K562 (cell line): ENCODE results near the gene PDLIM5. TPM values are rescaled to one million over a fixed set of nuclear protein-coding genes. Genes with fewer than 3 reads are reported as not detected.

Experiments used
- CBFB ChIP-seq: sonication (generic); formaldehyde crosslinking; IDR thresholded peaks from 2 replicates; pipeline ENCODE4 v1.4.0; 2020; ENCODE audit warnings: mild to moderate bottlenecking, missing genetic modification reagents
- CHD4 ChIP-seq: fragments of 200-600 bp; sonication (generic); IDR thresholded peaks from 3 replicates; pipeline ENCODE4 v1.6.1; 2012; ENCODE audit warnings: low read depth, mild to moderate bottlenecking, mixed read lengths, low read length, inconsistent platforms; ENCODE audit not compliant: insufficient read depth, insufficient replicate concordance, poor library complexity, severe bottlenecking
- FOSL1 ChIP-seq: fragments of 200-800 bp; sonication (Bioruptor generic); conservative IDR thresholded peaks from 2 replicates; pipeline ENCODE4 v1.6.1; 2016; ENCODE audit warnings: missing genetic modification characterization, missing compliant biosample characterization
- JUN ChIP-seq, 2 experiments: sonication (generic) in 1 of 2; formaldehyde crosslinking in 1 of 2; IDR thresholded peaks; 2 replicates each; pipeline versions ENCODE4 v1.6.1 to v1.8.0; 2012 to 2022; ENCODE audit warnings: borderline replicate concordance in 2 of 2, mild to moderate bottlenecking in 2 of 2, improper control_type of control experiment in 1 of 2, low read depth in 1 of 2, low read length in 1 of 2, missing genetic modification reagents in 1 of 2
- KDM2B ChIP-seq: fragments of 250-450 bp; sonication (Bioruptor Pico); IDR thresholded peaks from 2 replicates; pipeline ENCODE4 v1.8.0; 2021; ENCODE audit warnings: mild to moderate bottlenecking, moderate library complexity
- MCM7 ChIP-seq, 2 experiments: fragments of 450-650 bp; IDR thresholded peaks; 2 replicates each; pipeline ENCODE4 v1.6.1; 2016 to 2018
- RAD21 ChIP-seq, 2 experiments: fragments of 250-450 bp in 1 of 2; fragments of 450-650 bp in 1 of 2; sonication (Bioruptor Pico) in 1 of 2; formaldehyde crosslinking in 1 of 2; IDR thresholded peaks in 1 of 2; conservative IDR thresholded peaks in 1 of 2; 2 replicates each; pipeline versions ENCODE4 v1.4.0 to v1.8.0; 2020 to 2022; ENCODE audit warnings: mild to moderate bottlenecking in 2 of 2, moderate library complexity in 1 of 2
- RHOXF2B ChIP-seq: fragments of 250-450 bp; sonication (Bioruptor Pico); conservative IDR thresholded peaks from 2 replicates; pipeline ENCODE4 v1.5.1; 2021
- SRSF9 ChIP-seq: fragments of 200-400 bp; formaldehyde crosslinking; IDR thresholded peaks from 2 replicates; pipeline ENCODE4 v1.6.1; 2017; ENCODE audit warnings: low read depth, low read length, borderline replicate concordance
- STAG1 ChIP-seq: sonication (generic); formaldehyde crosslinking; IDR thresholded peaks from 2 replicates; pipeline ENCODE4 v1.5.0; 2020; ENCODE audit warnings: missing genetic modification reagents, borderline replicate concordance
- TBL1XR1 ChIP-seq, 2 experiments: IDR thresholded peaks; 2 replicates each; pipeline ENCODE4 v1.6.1; 2012; ENCODE audit warnings: improper control_type of control experiment in 2 of 2, low read length in 2 of 2, mild to moderate bottlenecking in 1 of 2
- TCF3 ChIP-seq: sonication (generic); formaldehyde crosslinking; IDR thresholded peaks from 2 replicates; pipeline ENCODE4 v1.4.0; 2020; ENCODE audit warnings: mild to moderate bottlenecking, missing genetic modification reagents
- ZNF24 ChIP-seq: fragments of 450-650 bp; IDR thresholded peaks from 2 replicates; pipeline ENCODE4 v1.6.1; 2016
- ZNF3 ChIP-seq: fragments of 250-450 bp; sonication (Bioruptor Pico); IDR thresholded peaks from 2 replicates; pipeline ENCODE4 v1.5.0; 2021; ENCODE audit warnings: mild to moderate bottlenecking, moderate library complexity
- ZNF77 ChIP-seq: fragments of 250-450 bp; sonication (Bioruptor Pico); IDR thresholded peaks from 2 replicates; pipeline ENCODE4 v1.5.0; 2020
- ZNF830 ChIP-seq: fragments of 250-450 bp; sonication (Bioruptor Pico); IDR thresholded peaks from 2 replicates; pipeline ENCODE4 v1.5.0; 2021; ENCODE audit warnings: mild to moderate bottlenecking
- polyA plus RNA-seq, 8 experiments: library from polyadenylated mRNA; depleted of rRNA in 4 of 8; stranded (reverse) in 5 of 8; unstranded in 3 of 8; fragments of >200 nt; fragmentation: Nextera tagmentation in 2 of 8; fragmentation: Illumina TruSeq in 1 of 8; extraction: Ambion mirVana in 2 of 8; extraction: Trizol in 1 of 8; gene quantifications; 2 replicates each; pipeline versions ENCODE4 v1.2.1 to v1.2.3, GENCODE V29; 2011 to 2014; ENCODE audit warnings: inconsistent platforms in 1 of 8, missing spikeins in 1 of 8
- total RNA-seq, 7 experiments: library from RNA; depleted of rRNA in 6 of 7; stranded (reverse); fragments of >200 nt in 6 of 7; fragmentation: Illumina TruSeq in 2 of 7; extraction: Trizol in 2 of 7; gene quantifications; 2 replicates each; pipeline versions ENCODE4 v1.2.1 to v1.2.3, GENCODE V29; 2011 to 2021; ENCODE audit warnings: low replicate concordance in 1 of 7
- TF ChIP-seq, protein P1 (sequence below): fragments of 450-650 bp; formaldehyde crosslinking; conservative IDR thresholded peaks from 2 replicates; pipeline ENCODE4 v1.4.0; 2022; ENCODE audit warnings: mild to moderate bottlenecking, missing genetic modification characterization
- TF ChIP-seq, protein P2 (sequence below), 2 experiments: IDR thresholded peaks in 1 of 2; conservative IDR thresholded peaks in 1 of 2; 2 replicates each; pipeline ENCODE4 v1.6.1; 2016; ENCODE audit warnings: low read depth in 2 of 2, mild to moderate bottlenecking in 1 of 2, missing compliant biosample characterization in 1 of 2, missing genetic modification characterization in 1 of 2, moderate library complexity in 1 of 2
- TF ChIP-seq, protein P3 (sequence below): fragments of 250-450 bp; sonication (Bioruptor Pico); IDR thresholded peaks from 2 replicates; pipeline ENCODE4 v1.4.0; 2020; ENCODE audit warnings: mild to moderate bottlenecking, moderate library complexity

Gene PDLIM5
- total and polyA plus RNA-seq, 9 of the 15 experiments (the other 6 are each of a cell fraction or from before 2014, with no cell fraction given): 36.9 to 127 (median 62.5) TPM

DNA sequence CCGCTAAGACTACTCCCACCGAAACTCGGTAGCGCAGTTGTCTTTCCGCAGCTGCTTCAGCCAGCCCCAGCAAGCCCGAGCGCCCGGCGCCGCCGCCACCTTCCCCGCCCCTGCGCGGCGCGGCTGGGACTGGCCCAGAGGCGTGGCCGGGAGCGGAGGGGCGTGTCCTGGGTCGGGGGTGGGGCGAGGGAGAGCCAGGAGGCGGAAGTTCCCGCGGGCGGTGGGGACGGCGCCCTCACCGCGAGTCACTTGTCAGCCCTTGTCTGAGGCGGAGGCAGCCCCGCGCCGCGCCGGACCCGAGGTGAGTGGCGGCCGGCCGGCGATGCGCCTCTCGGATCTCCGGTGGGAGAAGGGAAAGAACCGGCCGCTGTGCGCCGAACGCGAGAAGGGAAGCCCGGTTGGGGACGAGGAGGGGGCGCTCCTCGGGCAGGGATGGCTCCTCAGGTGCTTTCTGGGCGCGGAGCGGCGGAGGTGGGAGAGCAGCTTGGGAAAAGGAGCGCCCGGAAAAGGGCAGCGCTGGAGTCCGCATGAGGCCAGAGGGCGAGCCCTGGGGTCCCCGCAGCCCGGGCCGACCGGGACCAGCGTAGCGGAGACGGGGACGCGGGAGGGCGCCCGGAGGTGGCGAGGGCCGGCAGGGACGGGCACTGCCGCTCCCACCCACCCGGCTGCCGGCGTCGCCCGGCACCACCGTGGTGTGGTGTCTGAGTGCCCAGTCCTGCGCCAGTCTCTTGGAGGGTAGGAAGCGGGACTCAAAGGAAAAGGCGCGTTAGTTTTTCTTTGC lies at the start of gene PDLIM5 (continued):
- TF ChIP-seq, protein P1, sequence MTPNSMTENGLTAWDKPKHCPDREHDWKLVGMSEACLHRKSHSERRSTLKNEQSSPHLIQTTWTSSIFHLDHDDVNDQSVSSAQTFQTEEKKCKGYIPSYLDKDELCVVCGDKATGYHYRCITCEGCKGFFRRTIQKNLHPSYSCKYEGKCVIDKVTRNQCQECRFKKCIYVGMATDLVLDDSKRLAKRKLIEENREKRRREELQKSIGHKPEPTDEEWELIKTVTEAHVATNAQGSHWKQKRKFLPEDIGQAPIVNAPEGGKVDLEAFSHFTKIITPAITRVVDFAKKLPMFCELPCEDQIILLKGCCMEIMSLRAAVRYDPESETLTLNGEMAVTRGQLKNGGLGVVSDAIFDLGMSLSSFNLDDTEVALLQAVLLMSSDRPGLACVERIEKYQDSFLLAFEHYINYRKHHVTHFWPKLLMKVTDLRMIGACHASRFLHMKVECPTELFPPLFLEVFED (CRISPR knock-in tag): no peak
- TF ChIP-seq STAG1 (CRISPR knock-in tag) (no peak), MCM7 (IDR thresholded peaks at IDR 0.05) (no peak), KDM2B (CRISPR knock-in tag) (0 out of 2 replicates have a peak, but pooled peaks have one; percentile 33), CHD4 (no peak), ZNF3 (CRISPR knock-in tag) (no peak), RHOXF2B (CRISPR knock-in tag) (no peak), TCF3 (CRISPR knock-in tag) (no peak), JUN (IDR thresholded peaks at IDR 0.05; ENCODE audit: borderline replicate concordance, low read depth, low read length) (no peak), JUN (CRISPR knock-in tag; IDR thresholded peaks at IDR 0.05; ENCODE audit: borderline replicate concordance) (no peak), ZNF77 (CRISPR knock-in tag) (no peak), CBFB (CRISPR knock-in tag) (no peak), TBL1XR1 (IDR thresholded peaks at IDR 0.05; ENCODE audit: low read length in 2 of 2) (peak in 1 of 2 experiments; percentile 54; a peak in 1 of 4 replicates), SRSF9 (no peak), ZNF830 (CRISPR knock-in tag) (no peak), ZNF24 (no peak), RAD21 (CRISPR knock-in tag; conservative IDR thresholded peaks at IDR 0.05 in 1 of 2, IDR thresholded peaks at IDR 0.05 in 1 of 2) (no peak), FOSL1 (tag) (peak; percentile 36)
- TF ChIP-seq, protein P2, sequence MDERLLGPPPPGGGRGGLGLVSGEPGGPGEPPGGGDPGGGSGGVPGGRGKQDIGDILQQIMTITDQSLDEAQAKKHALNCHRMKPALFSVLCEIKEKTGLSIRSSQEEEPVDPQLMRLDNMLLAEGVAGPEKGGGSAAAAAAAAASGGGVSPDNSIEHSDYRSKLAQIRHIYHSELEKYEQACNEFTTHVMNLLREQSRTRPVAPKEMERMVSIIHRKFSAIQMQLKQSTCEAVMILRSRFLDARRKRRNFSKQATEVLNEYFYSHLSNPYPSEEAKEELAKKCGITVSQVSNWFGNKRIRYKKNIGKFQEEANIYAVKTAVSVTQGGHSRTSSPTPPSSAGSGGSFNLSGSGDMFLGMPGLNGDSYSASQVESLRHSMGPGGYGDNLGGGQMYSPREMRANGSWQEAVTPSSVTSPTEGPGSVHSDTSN (CRISPR knock-in tag; IDR thresholded peaks at IDR 0.05; ENCODE audit: low read depth): no peak
- TF ChIP-seq, protein P2 (tag; conservative IDR thresholded peaks at IDR 0.05; ENCODE audit: low read depth): no peak
- TF ChIP-seq, protein P3, sequence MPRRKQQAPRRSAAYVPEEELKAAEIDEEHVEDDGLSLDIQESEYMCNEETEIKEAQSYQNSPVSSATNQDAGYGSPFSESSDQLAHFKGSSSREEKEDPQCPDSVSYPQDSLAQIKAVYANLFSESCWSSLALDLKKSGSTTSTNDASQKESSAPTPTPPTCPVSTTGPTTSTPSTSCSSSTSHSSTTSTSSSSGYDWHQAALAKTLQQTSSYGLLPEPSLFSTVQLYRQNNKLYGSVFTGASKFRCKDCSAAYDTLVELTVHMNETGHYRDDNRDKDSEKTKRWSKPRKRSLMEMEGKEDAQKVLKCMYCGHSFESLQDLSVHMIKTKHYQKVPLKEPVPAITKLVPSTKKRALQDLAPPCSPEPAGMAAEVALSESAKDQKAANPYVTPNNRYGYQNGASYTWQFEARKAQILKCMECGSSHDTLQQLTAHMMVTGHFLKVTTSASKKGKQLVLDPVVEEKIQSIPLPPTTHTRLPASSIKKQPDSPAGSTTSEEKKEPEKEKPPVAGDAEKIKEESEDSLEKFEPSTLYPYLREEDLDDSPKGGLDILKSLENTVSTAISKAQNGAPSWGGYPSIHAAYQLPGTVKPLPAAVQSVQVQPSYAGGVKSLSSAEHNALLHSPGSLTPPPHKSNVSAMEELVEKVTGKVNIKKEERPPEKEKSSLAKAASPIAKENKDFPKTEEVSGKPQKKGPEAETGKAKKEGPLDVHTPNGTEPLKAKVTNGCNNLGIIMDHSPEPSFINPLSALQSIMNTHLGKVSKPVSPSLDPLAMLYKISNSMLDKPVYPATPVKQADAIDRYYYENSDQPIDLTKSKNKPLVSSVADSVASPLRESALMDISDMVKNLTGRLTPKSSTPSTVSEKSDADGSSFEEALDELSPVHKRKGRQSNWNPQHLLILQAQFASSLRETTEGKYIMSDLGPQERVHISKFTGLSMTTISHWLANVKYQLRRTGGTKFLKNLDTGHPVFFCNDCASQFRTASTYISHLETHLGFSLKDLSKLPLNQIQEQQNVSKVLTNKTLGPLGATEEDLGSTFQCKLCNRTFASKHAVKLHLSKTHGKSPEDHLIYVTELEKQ (CRISPR knock-in tag): no peak
